CD4-positive, alpha-beta memory T cell (primary cell): ENCODE results near the gene KLHL40. TPM values are rescaled to one million over a fixed set of nuclear protein-coding genes. Genes with fewer than 3 reads are reported as not detected.

Experiments used
- CTCF ChIA-PET: fragments of 350-600 bp; sonication (Branson Sonifier 250); formaldehyde crosslinking; loops from one replicate; lab custom pipeline; 2021; ENCODE audit warnings: inconsistent platforms; ENCODE audit not compliant: partially characterized antibody; lab: Charles Lee
- POLR2A ChIA-PET: fragments of 350-600 bp; sonication (Branson Sonifier 250); formaldehyde crosslinking; loops from one replicate; lab custom pipeline; 2021; ENCODE audit not compliant: partially characterized antibody; lab: Charles Lee
- DNase-seq, 5 donors: peaks; one replicate each; pipeline versions ENCODE4 v3.0.0 to v3.0.0-alpha.2; 2020 to 2022; ENCODE audit warnings: mixed read lengths in 1 of 5
- H3K27ac ChIP-seq: one replicate; pipeline ENCODE4 v1.7.0; 2013; ENCODE audit warnings: low read depth, low read length
- H3K27me3 ChIP-seq: 2 replicates; pipeline ENCODE4 v1.7.0; 2013; ENCODE audit warnings: mild to moderate bottlenecking, low read length, moderate library complexity; ENCODE audit not compliant: insufficient read depth
- H3K36me3 ChIP-seq: 2 replicates; pipeline ENCODE4 v1.7.0; 2013; ENCODE audit warnings: mild to moderate bottlenecking, low read length, moderate library complexity; ENCODE audit not compliant: insufficient read depth
- H3K4me1 ChIP-seq: 2 replicates; pipeline ENCODE4 v1.7.0; 2013; ENCODE audit warnings: mild to moderate bottlenecking, low read length, moderate library complexity; ENCODE audit not compliant: insufficient read depth
- H3K4me3 ChIP-seq, 2 donors: one replicate each; pipeline ENCODE4 v1.7.0; 2013; ENCODE audit warnings: low read length in 2 of 2, mild to moderate bottlenecking in 1 of 2
- H3K9me3 ChIP-seq, 2 donors: one replicate each; pipeline ENCODE4 v1.7.0; 2013; ENCODE audit warnings: low read length in 2 of 2, control low read depth in 1 of 2; ENCODE audit not compliant: control insufficient read depth in 1 of 2
- H3K27ac Mint-ChIP-seq, 7 donors: one replicate each; pipeline ENCODE4 v1.8.0; 2020 to 2021; ENCODE audit warnings: mixed read lengths in 7 of 7, mild to moderate bottlenecking in 6 of 7, inconsistent platforms in 3 of 7, moderate library complexity in 3 of 7
- H3K27me3 Mint-ChIP-seq, 2 donors: one replicate each; pipeline ENCODE4 v1.8.0; 2020 to 2021; ENCODE audit warnings: mixed read lengths in 2 of 2
- H3K36me3 Mint-ChIP-seq, 2 donors: one replicate each; pipeline ENCODE4 v1.8.0; 2020 to 2021; ENCODE audit warnings: mixed read lengths in 2 of 2, inconsistent platforms in 1 of 2, mild to moderate bottlenecking in 1 of 2
- H3K4me1 Mint-ChIP-seq, 4 donors: one replicate each; pipeline ENCODE4 v1.8.0; 2020 to 2021; ENCODE audit warnings: mixed read lengths in 4 of 4, mild to moderate bottlenecking in 1 of 4
- H3K4me3 Mint-ChIP-seq, 8 donors: one replicate each; pipeline ENCODE4 v1.8.0; 2020 to 2021; ENCODE audit warnings: mixed read lengths in 8 of 8, mild to moderate bottlenecking in 7 of 8, moderate library complexity in 6 of 8, inconsistent platforms in 3 of 8
- H3K9me3 Mint-ChIP-seq, 8 donors: one replicate each; pipeline ENCODE4 v1.8.0; 2020 to 2021; ENCODE audit warnings: mixed read lengths in 8 of 8, mild to moderate bottlenecking in 5 of 8, inconsistent platforms in 3 of 8, moderate library complexity in 1 of 8
- intact Hi-C: fragments of 100-400 bp; cut with micrococcal nuclease; formaldehyde crosslinking; loops from one replicate; pipeline ENCODE4 v1.15.1; 2023
- polyA plus RNA-seq, 2 donors: library from polyadenylated mRNA; unstranded; fragments of 300-500 nt; fragmentation: Illumina TruSeq; gene quantifications; one replicate each; pipeline ENCODE4 v1.2.3, GENCODE V29; 2021
- total RNA-seq, 2 experiments: library from RNA; stranded (reverse); gene quantifications; one replicate each; pipeline ENCODE4 v1.2.3, GENCODE V29; 2021

Gene KLHL40
- total and polyA plus RNA-seq, 4 experiments from 2014 or later, result not detected

DNA sequence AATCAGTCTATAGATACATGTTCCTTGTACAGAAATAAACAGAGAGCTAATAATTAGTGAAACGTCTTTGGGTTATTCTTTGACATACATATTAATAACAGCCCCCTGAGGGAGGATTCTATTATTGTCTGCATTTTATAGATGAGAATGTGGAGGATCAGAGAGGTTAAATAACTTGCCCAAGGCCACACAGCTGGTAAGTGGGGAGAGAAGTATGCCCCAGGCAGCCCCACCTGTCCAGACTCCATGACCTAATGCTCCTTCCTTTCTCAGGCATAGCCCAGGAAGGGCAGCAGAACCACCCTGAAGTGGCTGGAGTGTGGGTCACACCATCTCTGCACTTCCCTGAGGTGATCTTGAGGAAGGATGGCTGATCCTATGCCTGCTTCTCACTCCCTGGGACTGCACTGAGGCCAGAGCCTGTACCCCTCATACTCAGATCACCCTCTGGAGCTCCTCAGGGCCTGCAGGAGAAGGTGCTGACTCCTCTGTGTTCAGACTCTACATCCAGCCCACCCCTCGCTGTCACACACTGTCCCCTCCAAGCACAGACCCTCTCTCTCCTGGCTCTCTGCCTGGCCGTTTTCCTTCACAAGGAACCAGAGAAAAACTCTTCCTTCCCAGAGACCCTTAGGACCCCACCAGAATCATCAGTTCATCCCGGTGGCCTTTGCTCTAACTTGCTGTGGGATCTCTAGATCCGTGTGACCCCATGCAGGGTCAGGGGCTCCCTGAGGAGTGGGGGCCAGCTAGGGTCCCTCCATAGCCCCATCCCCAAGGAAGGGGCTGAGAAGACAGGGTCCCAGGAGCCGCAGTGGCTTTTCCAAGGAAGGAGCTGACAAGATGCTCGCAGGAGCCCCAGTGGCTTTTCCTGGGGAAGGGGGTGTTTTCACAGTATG is 21.6 kb downstream of the KLHL40 start:
- Histone ChIP-seq H3K9me3 (no peaks in the 10 kb centered on the region), H3K36me3 (no peaks in the 10 kb centered on the region), H3K4me3 (no peak overlapping the region), H3K27me3 (no peaks in the 10 kb centered on the region), H3K27ac (no peak overlapping the region), H3K4me1 (no peaks in the 10 kb centered on the region)
- intact Hi-C loops, result no loop called here
- H3K4me1 Mint-ChIP-seq, result no peaks in the 10 kb centered on the region
- no peaks in the 10 kb centered on the region for H3K9me3 Mint-ChIP-seq
- H3K4me3 Mint-ChIP-seq, result no peak overlapping the region
- no peak for DNase-seq
- peaks cover 3 to 5% of the 10 kb centered on the region in 2 donors for H3K27me3 Mint-ChIP-seq
- H3K36me3 Mint-ChIP-seq, result no peaks in the 10 kb centered on the region
- peak overlapping the region in 1 of 7 donors; percentile 83 for H3K27ac Mint-ChIP-seq
- POLR2A ChIA-PET, result no interaction called here
- CTCF ChIA-PET, result no interaction called here

DNA sequence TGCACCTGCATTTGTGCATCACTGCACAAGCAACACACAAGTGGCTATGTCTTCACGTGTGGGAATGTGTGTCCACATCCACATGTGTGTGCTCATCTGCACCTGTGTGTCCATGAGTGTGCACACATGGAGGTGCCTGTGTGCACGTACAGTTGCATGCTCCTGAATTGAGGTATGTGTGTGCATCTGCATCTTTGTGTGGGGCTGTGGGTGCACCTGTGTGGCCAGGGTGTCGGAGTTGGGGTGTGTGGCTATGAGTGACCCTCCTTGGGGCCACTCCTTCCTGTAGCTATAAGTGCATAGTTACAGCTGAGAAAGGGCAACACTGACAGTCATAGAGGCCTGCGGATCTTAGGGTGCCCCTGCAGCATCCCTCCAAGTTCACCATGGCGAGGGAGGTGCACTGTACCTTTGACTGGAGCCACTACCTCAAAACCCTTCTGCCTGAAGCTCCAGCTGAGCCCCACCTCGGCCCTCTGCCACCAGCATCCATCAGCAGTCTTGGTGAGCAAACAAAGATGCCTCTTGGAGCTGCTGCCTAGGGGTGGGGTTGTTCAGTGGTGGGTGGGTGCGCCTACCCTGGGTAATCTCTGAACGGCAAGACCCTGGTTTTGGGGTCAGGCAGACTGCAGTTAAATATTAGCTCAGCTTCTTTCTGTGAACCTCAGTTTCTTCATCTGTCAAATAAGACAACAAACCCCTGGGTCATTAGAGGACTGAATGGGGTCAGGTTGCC is 22.5 kb downstream of the KLHL40 start:
- no peaks in the 10 kb centered on the region for H3K9me3 Mint-ChIP-seq
- no peak overlapping the region for H3K4me3 Mint-ChIP-seq
- no peak overlapping the region for H3K4me3 ChIP-seq
- no peaks in the 10 kb centered on the region for H3K4me1 ChIP-seq
- H3K27ac ChIP-seq, result no peak overlapping the region
- H3K4me1 Mint-ChIP-seq, result no peaks in the 10 kb centered on the region
- H3K27me3 ChIP-seq, result no peaks in the 10 kb centered on the region
- H3K9me3 ChIP-seq, result no peaks in the 10 kb centered on the region
- DNase-seq, result no peak
- intact Hi-C loops, result no loop called here
- peaks cover 3 to 5% of the 10 kb centered on the region in 2 donors for H3K27me3 Mint-ChIP-seq
- ChIA-PET CTCF (no interaction called here), POLR2A (no interaction called here)
- no peak overlapping the region for H3K27ac Mint-ChIP-seq
- H3K36me3 ChIP-seq, result no peaks in the 10 kb centered on the region
- no peaks in the 10 kb centered on the region for H3K36me3 Mint-ChIP-seq

DNA sequence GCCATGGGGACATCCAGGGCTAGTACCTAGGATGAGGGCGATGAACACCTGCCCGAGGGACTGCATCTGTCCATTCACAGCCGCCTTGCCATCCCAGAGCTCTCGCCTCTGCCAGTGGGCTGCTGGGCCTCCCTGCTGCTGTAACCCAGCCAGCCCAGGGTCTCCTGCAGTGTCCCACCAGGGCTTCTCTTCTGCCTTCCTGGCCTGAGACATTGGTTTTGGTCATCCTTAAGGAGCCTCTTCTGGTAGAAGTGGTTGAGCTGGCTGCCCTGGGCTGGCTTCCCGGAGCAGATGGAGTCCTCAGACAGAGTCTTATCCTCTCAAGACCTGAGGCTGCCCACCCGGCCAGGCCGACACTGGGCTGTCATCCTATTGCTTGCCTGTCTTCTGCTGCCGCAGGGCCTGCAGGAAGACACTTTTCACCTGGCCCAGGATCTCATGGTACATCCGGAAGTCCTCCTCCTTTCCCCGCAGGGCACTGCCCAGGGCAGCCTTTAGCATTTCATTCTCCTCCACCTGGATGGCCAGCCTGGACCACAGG is 23.3 kb downstream of the KLHL40 start:
- CTCF ChIA-PET, result no interaction called here
- Mint-ChIP-seq H3K9me3 (no peaks in the 10 kb centered on the region), H3K4me1 (no peaks in the 10 kb centered on the region), H3K27ac (no peak overlapping the region), H3K36me3 (no peaks in the 10 kb centered on the region), H3K27me3 (peaks cover 3 to 5% of the 10 kb centered on the region in 2 donors), H3K4me3 (no peak overlapping the region)
- POLR2A ChIA-PET, result no interaction called here
- Histone ChIP-seq H3K4me1 (no peaks in the 10 kb centered on the region), H3K27ac (no peak overlapping the region), H3K9me3 (no peaks in the 10 kb centered on the region), H3K36me3 (no peaks in the 10 kb centered on the region), H3K27me3 (no peaks in the 10 kb centered on the region), H3K4me3 (no peak overlapping the region)
- no peak for DNase-seq
- intact Hi-C loops, result no loop called here

- Histone ChIP-seq H3K4me1 (no peaks in the 10 kb centered on the region), H3K4me3 (no peak overlapping the region), H3K27me3 (no peaks in the 10 kb centered on the region), H3K9me3 (no peaks in the 10 kb centered on the region), H3K36me3 (no peaks in the 10 kb centered on the region), H3K27ac (no peak overlapping the region)
- intact Hi-C loops, result no loop called here
- no peaks in the 10 kb centered on the region for H3K4me1 Mint-ChIP-seq
- H3K36me3 Mint-ChIP-seq, result no peaks in the 10 kb centered on the region
- H3K4me3 Mint-ChIP-seq, result no peak overlapping the region
- CTCF ChIA-PET, result no interaction called here
- H3K9me3 Mint-ChIP-seq, result no peaks in the 10 kb centered on the region
- peaks cover 3 to 8% of the 10 kb centered on the region in 2 donors for H3K27me3 Mint-ChIP-seq
- DNase-seq, result no peak
- peak overlapping the region in 1 of 7 donors; percentile 57 for H3K27ac Mint-ChIP-seq
- POLR2A ChIA-PET, result no interaction called here
These were observed 24.3 kb downstream of the KLHL40 start for GRCh38 chr3:42709621-42710020.

- Histone ChIP-seq H3K36me3 (no peaks in the 10 kb centered on the region), H3K4me1 (no peaks in the 10 kb centered on the region), H3K9me3 (no peaks in the 10 kb centered on the region), H3K27me3 (no peaks in the 10 kb centered on the region), H3K27ac (no peak overlapping the region), H3K4me3 (no peak overlapping the region)
- intact Hi-C loops, result no loop called here
- H3K27ac Mint-ChIP-seq, result no peak overlapping the region
- peaks cover 1 to 5% of the 10 kb centered on the region in 2 donors for H3K27me3 Mint-ChIP-seq
- H3K4me1 Mint-ChIP-seq, result no peaks in the 10 kb centered on the region
- no peaks in the 10 kb centered on the region for H3K36me3 Mint-ChIP-seq
- no peaks in the 10 kb centered on the region for H3K9me3 Mint-ChIP-seq
- no peak for DNase-seq
- ChIA-PET POLR2A (no interaction called here), CTCF (no interaction called here)
- H3K4me3 Mint-ChIP-seq, result no peak overlapping the region
These were observed 25.1 kb downstream of the KLHL40 start for GRCh38 chr3:42710323-42711021.

DNA sequence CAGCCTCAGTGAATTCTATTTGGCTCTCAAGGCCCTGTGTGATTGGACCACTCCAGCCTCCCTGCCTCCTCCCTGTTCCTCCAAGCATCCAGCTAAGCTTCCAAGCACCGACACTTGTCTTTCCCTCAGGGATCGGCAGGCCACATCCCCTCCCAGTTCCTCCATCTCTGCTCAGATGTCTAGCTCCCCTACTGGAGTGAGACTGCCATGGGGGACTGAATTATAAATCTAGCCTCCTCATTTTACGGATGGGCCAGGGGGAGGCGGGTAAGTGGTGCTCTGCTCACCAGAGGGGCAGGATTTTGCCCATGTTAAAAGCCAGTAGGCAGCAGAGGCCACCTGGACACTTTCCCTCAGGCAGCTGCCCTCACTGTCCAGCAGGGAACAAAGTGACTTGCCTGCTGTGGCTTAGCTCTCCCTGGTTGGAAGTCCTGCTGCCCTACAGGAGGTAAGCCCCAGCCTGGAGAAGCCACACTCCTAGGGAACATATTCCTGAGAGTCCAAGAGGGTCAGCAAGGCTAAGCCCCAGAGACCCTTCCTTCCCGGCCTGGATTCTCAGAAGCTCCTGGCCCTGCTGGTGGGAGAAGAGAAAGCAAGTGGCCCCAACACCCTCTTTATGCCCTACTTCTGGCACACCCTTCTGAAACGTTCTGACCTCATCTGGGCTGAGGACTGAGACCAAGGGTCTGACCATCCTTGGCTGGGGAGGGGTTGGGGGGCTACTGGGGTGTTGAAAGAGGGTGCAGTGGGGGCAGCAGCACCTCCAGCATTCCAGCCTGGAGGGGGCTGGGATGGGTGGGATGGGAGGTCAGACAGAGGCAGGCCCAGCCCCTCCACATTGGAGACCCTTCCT is 26.4 kb downstream of the KLHL40 start:
- no peak overlapping the region for H3K4me3 Mint-ChIP-seq
- no peaks in the 10 kb centered on the region for H3K9me3 ChIP-seq
- H3K27ac Mint-ChIP-seq, result no peak overlapping the region
- no peak for DNase-seq
- H3K4me1 ChIP-seq, result no peaks in the 10 kb centered on the region
- POLR2A ChIA-PET, result no interaction called here
- no peaks in the 10 kb centered on the region for H3K27me3 ChIP-seq
- H3K4me3 ChIP-seq, result no peak overlapping the region
- H3K27me3 Mint-ChIP-seq, result peaks cover 0 to 5% of the 10 kb centered on the region in 2 donors
- no peak overlapping the region for H3K27ac ChIP-seq
- H3K36me3 ChIP-seq, result no peaks in the 10 kb centered on the region
- H3K36me3 Mint-ChIP-seq, result no peaks in the 10 kb centered on the region
- no peaks in the 10 kb centered on the region for H3K4me1 Mint-ChIP-seq
- H3K9me3 Mint-ChIP-seq, result no peaks in the 10 kb centered on the region
- intact Hi-C loops, result no loop called here
- CTCF ChIA-PET, result no interaction called here
